ENCODE measurements around the gene CELF4.
"Not testable (repeated sequence)": the region's sequence is repeated elsewhere in the genome, so short reads cannot be mapped to it uniquely, and the experiment has no call there.

The CELF4 gene

DNA sequence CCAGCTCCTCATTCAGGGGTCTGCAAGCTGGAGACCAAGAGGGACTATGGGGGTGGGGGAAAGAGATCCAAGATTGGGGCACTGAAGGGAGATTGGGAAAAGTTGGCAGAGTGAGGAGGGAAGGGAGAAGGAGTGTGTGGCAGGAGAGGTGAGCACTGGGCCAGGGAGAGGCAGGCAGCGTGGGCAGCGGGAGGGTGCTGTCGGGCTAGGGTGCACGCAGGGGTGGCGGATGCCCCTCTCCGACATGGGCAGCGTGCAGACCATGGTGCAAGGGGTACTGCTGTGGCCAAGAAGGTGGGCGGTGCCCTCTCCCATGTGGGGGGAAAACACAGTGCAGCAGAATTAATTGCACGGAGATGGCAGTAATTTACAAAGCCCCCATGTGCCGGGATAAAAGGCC, 74.1 kb downstream of the CELF4 start:
- DNase-seq: no peak

DNA sequence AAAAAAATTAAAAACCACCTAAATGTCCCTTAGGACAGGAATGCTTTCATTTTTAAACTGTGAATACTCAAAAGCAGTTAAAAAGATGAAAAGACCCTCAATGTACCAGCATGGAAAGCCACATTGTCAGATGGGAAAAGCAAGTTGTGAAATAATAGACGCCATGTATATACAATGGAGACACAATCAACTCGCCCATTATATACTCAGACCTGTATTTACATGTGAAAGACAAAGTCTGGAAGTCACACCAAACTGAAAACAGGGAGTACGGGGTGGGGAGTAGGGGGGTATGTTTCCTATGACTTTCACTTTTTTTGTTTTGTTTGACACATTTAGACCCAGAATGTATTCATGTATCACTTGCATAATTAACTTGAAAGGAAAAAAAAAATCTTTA, 75.6 kb downstream of the CELF4 start:
- no peak for DNase-seq

DNA sequence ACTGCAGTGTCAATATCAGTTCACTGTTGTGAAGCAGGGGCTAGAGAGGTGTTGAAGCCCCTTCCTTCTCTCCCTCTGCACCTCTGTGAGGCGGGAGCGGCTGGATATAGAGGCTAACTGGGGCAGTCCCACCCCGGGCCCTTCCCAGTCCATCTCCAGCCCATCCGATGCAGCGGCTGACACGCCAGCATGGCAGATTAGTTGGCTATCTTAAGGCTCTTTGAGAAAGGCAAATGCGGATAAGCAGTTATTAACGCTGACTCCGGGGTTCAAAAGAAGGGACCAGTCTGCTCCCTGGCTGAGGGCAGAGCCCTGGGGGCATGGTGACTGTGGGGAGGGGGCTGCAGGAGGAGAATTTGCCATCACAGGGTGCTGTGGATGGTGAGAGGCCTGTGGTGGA, 76.6 kb downstream of the CELF4 start:
- no peak for DNase-seq

DNA sequence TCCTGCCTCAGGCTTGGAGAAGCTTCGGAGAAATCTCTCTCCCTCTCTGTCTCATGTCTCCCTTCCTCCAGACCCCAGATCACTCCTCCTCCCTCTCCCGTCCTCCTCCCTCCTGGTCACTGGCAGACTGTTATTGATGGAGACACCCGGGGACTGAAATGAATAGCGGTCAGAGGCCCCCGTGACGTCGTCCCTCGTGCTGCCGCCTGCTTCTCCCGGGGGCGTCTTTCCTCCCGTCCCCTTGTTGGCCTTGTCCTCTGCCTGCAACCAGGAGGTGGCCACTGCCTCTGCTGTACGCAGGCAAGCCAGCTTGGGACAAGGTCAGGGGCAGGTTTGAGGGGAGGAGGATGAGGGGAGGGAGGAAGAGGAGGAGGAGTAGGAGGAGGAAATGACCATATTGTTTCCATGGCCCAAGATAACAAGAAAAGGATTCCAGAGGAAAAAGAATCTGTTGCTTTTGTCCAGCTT, 78.2 kb downstream of the CELF4 start:
- no peak for DNase-seq

DNA sequence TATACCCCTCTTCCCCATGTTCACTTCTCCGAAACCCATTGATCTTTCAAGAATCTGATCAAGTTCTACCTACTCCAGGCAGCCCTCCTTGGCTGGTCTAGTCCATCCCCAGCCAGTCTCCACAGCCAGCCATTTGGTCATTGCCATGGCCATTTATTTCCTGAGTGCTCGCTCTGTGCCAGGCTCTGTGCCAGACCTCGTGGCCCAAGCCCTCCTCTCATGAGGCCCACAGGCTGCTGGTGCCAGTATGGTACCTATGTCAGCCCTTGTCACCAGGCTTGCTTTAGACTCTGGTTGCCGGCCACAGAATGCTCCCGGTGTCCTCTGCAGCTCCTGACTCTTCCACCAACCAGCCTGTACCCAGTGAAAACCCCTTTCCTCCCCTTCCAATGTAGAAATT, 78.8 kb downstream of the CELF4 start:
- no peak for DNase-seq

DNA sequence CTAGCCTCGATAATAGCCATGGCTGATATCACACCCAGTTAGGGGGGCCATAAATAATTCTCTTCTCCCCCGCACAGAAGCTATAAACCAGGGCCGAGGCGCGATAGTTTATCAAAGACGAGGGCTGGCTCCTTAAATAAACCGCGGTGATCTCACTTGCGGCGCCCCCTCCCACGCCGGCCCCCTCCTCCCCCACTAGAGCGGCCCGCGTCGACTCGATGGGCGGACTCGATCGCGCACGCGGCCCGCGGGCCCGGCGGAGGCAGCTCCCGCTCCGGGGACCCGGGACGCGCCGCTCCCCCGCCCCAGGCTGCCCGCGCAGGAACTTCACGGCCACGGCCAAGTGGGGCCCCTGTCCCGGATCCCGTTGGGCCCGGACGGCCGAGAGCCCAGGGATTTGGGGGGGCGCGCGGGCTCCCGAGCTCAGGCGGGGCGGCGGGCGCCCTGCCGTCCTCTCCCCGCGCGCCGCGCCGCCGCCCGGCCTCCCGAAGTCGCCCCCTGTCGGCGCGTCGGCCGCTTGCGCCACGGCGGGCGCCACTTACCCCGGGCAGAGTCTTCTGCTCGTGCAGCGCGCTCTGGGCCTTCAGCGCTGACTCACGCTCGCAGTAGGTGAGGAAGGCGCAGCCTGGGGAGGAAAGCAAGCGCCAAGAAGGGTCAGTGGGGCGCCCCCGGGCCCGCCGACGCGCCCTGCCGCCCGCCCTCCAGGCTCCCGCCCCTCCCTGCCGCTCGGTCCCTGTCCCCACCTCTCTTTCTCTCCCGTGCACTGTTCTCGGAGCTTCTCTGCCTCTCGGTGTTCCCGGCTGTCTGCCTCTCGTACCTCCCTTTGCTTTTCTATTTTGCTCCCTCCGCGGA, 80.4 kb downstream of the CELF4 start:
- DNase-seq: no peak

DNA sequence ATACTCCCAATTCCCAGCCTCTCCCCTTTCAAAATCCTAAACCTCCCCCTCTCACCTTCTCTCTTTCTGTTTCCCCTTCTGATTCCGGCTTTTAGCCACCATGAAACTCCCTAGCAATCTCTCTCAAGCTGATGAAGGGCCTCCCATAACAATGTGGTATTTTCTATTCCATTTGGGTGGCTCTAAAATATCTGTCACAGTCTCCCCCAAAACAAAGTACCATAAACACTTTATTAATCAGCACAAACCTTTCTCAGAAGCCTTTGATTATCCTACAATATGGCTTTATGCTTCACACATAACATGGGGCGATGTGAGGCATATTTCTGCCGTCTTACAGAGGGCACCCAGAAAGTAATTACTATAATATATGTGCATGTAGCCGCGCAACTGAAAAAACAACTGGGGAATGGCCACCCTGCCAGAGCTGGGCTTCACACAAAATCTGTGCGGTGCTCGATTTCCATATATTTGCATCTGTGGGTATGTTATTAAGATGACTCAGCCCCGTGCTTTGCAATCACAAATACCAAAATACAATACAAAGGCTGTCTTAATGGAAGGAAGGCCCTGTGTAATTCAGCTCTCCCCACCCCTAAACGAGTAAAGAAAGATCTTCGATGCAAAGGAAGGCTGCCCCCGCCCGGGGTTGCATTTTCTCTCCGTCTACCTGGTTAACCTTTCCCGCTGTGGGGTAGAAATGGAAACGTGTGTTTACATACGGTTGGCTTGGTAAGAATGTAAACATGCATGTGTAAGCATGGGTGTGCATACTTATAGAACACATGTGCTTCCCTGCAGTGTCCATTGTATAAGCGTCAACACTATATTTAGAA, 81.4 kb downstream of the CELF4 start:
- DNase-seq: no peak

DNA sequence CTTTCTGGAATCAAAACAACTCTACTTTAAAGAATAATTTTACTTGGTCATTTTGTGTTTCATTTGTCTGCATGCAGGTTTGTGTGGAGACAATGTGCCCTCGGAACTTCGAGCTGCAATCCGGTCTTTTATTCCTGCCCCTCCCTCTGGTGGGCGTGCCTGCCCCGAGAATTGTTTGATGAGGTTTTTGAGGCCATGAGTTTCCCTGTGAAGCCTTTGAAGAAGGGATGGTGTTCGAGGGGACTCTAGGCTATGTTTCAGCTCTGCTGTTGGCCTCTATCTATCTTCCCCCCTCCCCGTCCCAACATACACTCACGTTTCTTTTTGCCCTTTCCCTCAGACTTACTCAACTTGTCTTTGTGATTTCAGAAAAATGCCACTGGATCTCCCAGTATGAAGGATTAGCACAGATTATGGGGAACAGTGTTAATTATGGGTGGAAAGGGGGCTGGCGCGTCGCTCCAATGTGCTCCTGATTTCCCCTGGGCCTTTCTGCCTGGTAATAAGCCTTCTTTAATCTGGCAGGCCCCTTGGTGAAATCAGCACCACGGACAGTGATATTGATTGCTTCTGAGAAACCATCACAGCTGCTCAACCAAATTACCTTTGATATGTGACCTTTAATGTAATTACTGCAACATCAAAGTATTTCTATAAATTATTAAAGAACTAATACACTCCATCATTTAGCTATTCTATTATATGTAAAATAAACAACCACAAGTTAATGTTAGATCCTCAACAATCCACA, 82.2 kb downstream of the CELF4 start:
- DNase-seq: no peak

DNA sequence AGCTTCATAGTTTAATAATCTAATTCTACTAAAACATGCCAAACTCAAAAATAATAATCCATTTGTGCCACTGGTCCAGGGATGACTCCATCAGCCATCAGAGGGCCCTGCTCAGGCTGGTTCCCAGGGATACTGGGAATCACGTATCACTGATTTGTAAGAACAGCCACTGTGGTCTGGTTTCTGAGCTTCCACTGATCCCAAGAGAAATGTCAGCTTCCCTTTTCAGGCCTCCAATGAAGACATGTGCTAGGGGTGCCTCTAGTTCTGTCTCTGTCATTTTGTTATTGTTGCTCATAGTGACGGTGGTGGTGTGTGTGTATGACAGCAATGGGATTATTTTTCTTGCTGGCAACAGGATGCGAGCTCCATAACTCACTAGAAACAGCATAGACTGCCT, 83.2 kb downstream of the CELF4 start:
- no peak for DNase-seq

DNA sequence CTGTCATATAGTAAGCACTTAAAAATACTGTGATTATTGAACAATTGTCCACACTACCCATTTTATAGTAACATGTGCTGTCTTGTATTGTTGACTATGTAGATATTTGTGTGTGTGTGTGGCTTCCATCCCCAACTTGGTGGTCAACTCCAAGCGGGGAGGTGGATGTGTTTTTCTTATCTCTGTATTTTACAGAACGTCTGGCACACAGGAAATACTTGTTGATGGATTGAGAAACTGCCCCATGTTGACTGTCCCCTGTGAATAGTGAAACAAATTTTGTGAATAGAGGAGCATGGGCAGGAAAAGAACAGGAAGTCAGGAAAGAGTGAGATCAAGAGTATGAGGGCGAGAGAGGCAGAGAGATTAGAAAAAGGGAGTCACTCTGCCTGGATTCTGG, 83.6 kb downstream of the CELF4 start:
- no peak for DNase-seq

DNA sequence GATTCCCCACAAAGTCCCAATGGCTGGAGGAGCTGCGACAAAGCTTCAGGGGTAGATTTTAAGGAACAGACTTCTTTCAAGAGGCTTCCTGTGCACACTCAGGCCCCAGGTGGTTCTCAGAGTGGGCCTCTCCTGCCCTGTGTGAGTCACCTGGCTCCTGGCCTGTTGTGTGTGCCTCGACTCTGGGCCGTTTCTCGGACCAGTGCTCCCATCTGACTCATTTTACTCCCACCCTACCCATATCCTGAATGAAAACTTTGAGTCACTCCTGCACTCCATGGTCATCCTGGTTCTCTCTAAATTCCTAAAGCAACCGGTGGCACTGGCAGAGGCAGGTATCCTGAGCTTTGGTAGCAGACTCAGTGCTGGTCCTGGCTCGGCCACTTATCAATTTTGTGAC, 84.1 kb downstream of the CELF4 start:
- no peak for DNase-seq

DNA sequence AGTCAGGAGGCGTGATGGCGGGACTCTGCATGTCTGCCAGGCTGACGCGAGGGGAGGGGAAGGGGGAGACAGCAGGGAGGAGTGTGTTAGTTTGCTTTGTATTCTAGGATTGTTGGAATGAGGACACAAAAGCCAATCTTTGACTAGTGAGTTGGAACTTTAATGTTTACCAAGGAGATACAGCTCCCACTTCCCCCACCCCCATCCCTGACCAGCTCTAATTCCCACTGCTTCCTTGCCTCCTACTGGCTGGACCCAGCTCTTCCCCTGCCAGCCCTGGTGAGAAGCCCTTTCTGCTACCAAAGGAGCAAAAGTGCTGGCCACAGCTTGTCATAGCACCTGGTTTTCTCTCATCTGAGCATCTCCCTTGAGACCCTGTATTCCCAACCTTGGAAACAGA, 84.5 kb downstream of the CELF4 start:
- no peak for DNase-seq

DNA sequence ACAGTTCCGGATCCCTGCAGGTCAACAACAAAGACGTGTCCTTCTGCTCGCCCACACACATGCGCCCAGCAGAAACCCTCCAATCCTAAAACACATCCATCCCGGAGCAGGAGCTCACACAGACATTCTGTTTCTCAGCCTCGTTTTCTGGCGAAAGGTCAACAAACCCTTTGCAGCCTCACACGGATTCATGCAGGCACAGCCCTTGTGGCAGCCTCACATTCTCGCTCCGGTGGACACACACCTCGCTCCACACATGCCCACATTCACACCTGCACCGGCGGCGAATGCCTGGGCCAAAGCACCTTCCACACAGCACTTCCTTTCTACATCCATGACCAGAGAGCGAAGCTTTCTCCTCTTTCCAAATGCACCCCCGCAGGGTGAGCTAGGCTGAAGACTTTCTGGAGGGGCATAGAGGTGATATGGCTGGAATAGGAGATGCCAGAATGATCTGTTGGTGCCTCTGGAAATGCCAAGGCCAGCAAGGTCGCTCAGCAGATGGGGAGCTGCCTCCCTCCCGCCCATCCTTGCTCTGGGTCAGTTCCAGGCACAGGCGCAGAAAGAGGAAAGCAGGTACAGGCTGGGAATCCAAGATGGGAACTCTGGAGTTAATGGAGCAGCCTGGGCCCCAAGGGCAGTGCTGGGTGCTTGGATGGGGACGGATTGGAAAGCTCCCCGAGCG, 88.8 kb downstream of the CELF4 start:
- no peak for DNase-seq

DNA sequence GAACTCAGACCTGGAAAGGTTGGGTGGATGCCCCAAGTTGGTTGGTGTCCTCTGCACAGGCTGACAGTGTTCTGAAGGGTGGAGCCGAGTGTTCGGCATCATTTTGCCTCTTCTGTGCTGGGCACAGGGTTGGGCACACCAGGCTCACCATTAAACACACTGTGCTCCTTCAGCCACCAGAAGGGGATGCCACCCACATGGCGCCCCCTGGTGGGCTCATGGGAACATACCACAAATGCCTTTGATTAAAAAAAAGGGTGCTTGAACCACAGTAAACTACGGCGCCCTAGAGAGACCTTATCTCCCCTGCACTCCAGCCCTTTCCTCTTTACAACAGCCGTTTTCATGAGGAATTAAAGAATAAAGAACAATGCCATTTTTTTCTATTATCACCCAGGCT, 89.4 kb downstream of the CELF4 start:
- DNase-seq: no peak

DNA sequence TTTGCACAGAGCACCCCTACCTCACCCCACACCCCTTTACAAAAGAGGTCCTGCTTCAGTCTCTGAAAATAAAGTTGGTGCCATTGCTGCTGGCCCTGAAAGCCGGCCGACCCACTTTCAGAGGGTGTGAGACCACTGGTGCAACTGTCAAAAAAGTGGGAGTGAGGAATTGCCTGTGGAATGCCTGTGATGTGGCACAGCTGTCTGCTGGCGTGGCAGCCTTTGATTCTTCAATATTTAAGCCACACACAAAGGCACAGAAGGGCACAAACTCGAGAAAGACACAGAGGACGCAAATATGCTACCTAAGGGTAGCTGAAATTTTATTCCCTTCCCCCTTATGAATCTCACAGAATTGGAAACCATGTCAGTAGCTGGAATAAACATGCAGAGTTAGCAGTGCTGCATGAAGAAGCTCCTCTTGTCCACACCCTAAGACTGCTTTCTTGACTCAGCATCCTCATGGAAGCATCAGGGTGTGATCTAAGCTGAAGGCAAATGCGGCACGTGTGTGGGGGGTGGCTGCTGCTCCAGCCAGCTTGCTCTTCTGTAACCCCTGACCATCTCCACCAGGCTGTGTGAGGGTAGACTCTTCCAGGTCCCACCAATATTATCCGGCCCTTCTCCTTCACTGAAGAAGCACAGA, 92.3 kb downstream of the CELF4 start:
- no peak for DNase-seq

DNA sequence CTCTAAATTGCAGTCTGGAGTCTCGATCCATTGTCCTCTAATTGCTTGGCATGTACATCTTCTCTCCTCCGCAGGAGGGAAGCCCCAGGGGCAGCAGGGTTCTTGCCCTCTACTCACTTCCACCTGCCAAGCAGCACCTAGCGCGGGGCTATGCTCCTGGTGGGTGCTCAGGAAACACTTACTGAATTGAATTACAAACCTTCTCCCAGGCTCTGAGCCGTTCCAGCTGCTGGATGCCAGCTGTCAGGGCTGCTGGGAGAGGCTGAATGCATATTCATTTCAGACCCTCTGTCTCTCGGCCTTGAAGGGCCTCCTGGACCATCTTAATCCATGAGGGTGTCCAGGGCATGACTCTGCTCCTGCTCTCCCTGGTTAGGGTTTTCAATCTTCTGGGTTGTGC, 94.0 kb downstream of the CELF4 start:
- no peak for DNase-seq

DNA sequence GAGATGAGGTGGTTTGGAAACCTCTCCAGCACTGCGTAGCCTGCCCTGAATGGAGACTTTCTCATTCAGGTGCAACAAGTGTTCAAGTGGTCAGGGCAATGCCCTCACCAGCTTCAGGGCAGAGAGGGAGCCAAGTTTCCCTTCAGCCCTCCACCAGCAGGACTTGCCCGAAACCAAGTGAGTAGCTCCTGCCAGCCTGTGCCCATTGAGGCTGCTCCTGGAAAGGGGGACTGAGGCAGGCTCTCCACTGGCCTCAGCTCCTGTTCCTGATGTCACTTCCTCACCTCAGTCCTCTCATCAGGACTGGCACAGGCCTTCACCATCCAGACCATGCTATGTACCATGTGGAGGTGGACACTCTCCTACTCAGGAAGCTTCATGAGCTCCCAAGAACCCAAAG, 94.6 kb downstream of the CELF4 start:
- no peak for DNase-seq

DNA sequence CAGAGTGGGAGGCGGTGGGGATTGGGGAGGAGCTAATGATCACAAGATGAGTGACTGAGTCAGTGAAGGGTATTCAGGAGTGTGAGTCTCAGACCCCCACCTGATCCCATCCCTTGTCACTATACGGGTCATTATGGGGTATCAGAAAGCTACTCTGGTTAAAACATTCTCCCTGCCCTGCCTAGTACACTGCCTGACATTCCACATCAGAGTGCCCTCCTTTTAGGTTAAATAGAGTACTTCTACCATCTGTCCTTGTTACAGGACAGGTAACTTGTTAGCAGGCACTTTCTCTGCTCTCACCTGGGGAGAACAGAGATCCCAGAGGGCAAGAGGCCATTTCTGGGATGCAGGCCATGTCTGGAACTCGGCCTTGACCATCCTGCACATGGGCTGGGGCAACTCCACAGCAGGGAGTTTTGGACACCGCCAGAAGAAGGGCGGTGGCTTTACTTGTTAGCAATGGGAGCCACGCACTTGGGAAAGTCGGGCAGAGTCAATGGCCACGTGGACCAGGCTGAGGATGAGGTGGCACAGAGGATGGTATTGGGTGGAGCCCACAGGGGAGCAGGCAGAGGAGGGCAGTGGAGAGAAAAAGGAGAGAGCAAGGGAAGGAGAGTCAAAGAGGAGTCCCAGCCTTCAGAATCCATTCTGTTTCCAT, 98.5 kb downstream of the CELF4 start:
- no peak for DNase-seq

DNA sequence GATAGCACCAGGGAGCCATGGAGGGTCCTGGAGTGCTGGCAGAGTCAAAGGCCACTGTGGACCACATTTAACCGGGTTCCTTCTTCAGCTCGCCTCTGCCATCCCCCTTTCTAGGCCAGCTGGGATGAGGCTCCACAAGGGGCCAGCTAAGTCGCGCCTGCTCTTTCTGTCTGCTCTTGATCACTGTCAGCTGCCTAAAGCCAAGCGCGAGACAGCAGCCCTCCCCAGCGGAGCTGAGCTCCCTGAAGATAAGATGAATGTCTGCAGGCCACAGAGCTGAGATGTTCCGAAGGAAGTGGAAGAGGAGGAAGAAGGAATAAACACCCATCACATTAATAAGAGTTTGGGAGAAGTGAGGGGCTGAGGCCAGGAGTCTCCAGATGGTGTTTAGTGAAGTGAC, 99.6 kb downstream of the CELF4 start:
- no peak for DNase-seq

DNA sequence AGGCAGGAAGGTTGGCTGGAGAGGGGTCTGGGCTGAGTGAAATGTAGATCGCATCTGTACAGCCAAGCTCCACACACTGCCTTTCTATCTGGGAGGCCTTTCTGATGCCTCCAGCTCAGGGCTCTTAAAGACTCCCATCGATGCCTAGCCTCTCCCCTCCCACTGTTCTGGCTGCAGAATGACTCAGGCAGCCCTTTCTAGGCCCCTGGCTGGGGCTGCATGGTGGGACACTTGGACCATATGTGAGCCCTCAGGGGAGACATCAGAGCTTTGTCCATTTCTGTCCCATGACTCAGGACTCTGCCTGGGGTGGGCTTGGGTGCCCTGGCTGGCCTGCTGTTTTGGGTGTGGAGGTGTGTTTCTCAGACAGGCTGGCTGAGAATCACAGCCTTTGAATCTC, 101.3 kb downstream of the CELF4 start:
- DNase-seq: no peak

DNA sequence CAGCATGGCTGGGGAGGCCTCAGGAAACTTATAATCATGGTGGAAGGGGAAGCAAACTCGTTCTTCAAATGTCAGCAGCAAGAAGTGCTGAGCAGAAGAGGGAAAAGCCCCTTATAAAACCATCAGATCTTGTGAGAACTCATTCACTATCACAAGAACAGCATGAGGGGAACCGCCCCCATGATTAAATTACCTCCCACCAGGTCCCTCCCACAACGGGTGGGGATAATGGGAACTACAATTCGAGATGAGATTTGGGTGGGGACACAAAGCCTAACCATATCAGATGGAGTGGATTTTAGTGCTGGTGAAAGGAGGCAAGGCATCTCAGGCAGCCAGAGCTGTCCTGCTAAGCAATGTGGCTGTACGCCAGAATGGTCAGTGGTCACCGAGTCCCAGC, 104.3 kb downstream of the CELF4 start:
- not testable (repeated sequence) for DNase-seq

DNA sequence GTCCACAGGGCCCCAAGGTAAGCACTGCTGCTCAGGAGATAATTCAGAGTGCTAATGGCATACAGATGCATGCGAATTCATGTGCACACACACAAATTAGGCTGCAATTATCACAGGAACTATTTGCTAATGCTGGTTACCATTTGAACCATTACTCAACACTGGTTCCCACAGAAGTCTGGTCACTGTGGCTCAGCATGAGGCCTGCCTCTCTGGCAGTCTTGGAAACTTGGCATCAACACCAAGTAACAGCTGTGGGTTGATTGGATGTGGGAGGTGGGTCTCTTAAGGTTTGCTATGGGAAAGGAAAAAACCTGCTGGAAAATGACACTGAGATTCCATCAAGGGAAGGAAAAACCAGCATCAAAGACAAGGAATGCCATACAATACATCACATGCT, 105.0 kb downstream of the CELF4 start:
- DNase-seq: no peak
